A549 (cell line): ENCODE measurements around the gene GMDS. TPM values are rescaled to one million over a fixed set of nuclear protein-coding genes. Genes with fewer than 3 reads are reported as not detected.

Experiments
- ATAC-seq, 2 experiments: fragments of 200-7000 bp in 1 of 2; fragments of >200 bp in 1 of 2; cut with Nextera tagmentation in 1 of 2; cut with Tn5 transposase in 1 of 2; 3 replicates each; pipeline versions ENCODE4 v1.8.0 to v1.9.1; 2018 to 2020; ENCODE audit warnings: mild to moderate bottlenecking in 1 of 2, moderate library complexity in 1 of 2
- CTCF ChIA-PET: fragments of 300-600 bp; sonication (Branson Sonifier 250); formaldehyde crosslinking; extraction: SDS; loops from one replicate; lab custom pipeline; 2021; ENCODE audit warnings: antibody characterized with exemption, inconsistent platforms; lab: Yijun Ruan, JAX
- POLR2A ChIA-PET: fragments of 350-600 bp; formaldehyde crosslinking; extraction: SDS; loops from one replicate; lab custom pipeline; 2021; ENCODE audit warnings: antibody characterized with exemption, inconsistent platforms; lab: Yijun Ruan, JAX
- DNase-seq, 2 experiments: peaks; one replicate each; pipeline versions ENCODE4 v3.0.0 to v3.0.0-alpha.2; 2011 to 2016; ENCODE audit warnings: low read depth in 1 of 2, low spot score in 1 of 2
- FAIRE-seq: peaks from 2 replicates; lab custom pipeline; 2011; peaks lifted over from hg19 to GRCh38; lab: Jason Lieb, UNC
- H3K27ac ChIP-seq, 2 experiments: fragments of >200 bp; sonication (Bioruptor Twin); formaldehyde crosslinking; 3 replicates each; pipeline ENCODE4 v1.5.1; 2016 to 2017
- H3K4me1 ChIP-seq: fragments of >200 bp; sonication (Bioruptor Twin); formaldehyde crosslinking; 3 replicates; pipeline ENCODE4 v1.6.1; 2016
- H3K4me2 ChIP-seq: fragments of >200 bp; sonication (Bioruptor Twin); formaldehyde crosslinking; 3 replicates; pipeline ENCODE4 v1.6.1; 2016
- H3K4me3 ChIP-seq: fragments of >200 bp; sonication (Bioruptor Twin); formaldehyde crosslinking; 3 replicates; pipeline ENCODE4 v1.5.1; 2016
- H3K9me3 ChIP-seq: fragments of >200 bp; sonication (Bioruptor Twin); formaldehyde crosslinking; 3 replicates; pipeline ENCODE4 v1.6.1; 2016
- BHLHE40 ChIP-seq: IDR thresholded peaks from 2 replicates; pipeline ENCODE4 v1.6.1; 2012; ENCODE audit warnings: low read depth, low read length, inconsistent platforms
- CBX2 ChIP-seq: fragments of 200-600 bp; sonication (generic); IDR thresholded peaks from 2 replicates; pipeline ENCODE4 v1.6.1; 2016; ENCODE audit warnings: low read depth, mild to moderate bottlenecking, borderline replicate concordance
- CHD2 ChIP-seq: fragments of 150-350 bp; IDR thresholded peaks from 2 replicates; pipeline ENCODE4 v1.6.1; 2014; ENCODE audit warnings: low read length; ENCODE audit not compliant: partially characterized antibody
- EHMT2 ChIP-seq: fragments of 200-600 bp; sonication (generic); IDR thresholded peaks from 2 replicates; pipeline ENCODE4 v1.6.1; 2016; ENCODE audit warnings: antibody characterized with exemption, low read depth, mild to moderate bottlenecking, moderate library complexity
- EP300 ChIP-seq, 2 experiments: fragments of >200 bp; sonication (Bioruptor Twin); formaldehyde crosslinking; IDR thresholded peaks; 2 replicates in 1 of 2; 3 replicates in 1 of 2; pipeline ENCODE4 v1.6.1; 2016 to 2017
- FOSL2 ChIP-seq, 2 experiments: fragments of 450-650 bp in 1 of 2; fragments of >200 bp in 1 of 2; sonication (Bioruptor Twin) in 1 of 2; formaldehyde crosslinking; IDR thresholded peaks; 2 replicates each; pipeline versions ENCODE4 v1.5.0 to v1.6.1; 2016 to 2020; ENCODE audit warnings: mild to moderate bottlenecking in 1 of 2, moderate library complexity in 1 of 2
- GATA3 ChIP-seq: IDR thresholded peaks from 2 replicates; pipeline ENCODE4 v1.6.1; 2012; ENCODE audit warnings: borderline replicate concordance
- HEYL ChIP-seq: fragments of 250-450 bp; sonication (Bioruptor Pico); IDR thresholded peaks from 2 replicates; pipeline ENCODE4 v1.8.0; 2021; ENCODE audit warnings: mild to moderate bottlenecking, moderate library complexity
- HOXA7 ChIP-seq: fragments of 250-450 bp; sonication (Bioruptor Pico); IDR thresholded peaks from 2 replicates; pipeline ENCODE4 v1.5.0; 2020; ENCODE audit warnings: mild to moderate bottlenecking, moderate library complexity
- HOXB13 ChIP-seq: fragments of 250-450 bp; sonication (Bioruptor Pico); IDR thresholded peaks from 2 replicates; pipeline ENCODE4 v1.5.0; 2020; ENCODE audit warnings: low read depth, mild to moderate bottlenecking, moderate library complexity
- HOXB5 ChIP-seq: fragments of 250-450 bp; sonication (Bioruptor Pico); IDR thresholded peaks from 2 replicates; pipeline ENCODE4 v1.5.0; 2020; ENCODE audit warnings: mild to moderate bottlenecking, moderate library complexity
- JUN ChIP-seq, 2 experiments: fragments of >200 bp; sonication (Bioruptor Twin); formaldehyde crosslinking; IDR thresholded peaks; 2 replicates in 1 of 2; 3 replicates in 1 of 2; pipeline ENCODE4 v1.6.1; 2016 to 2017
- MAZ ChIP-seq: fragments of 150-350 bp; IDR thresholded peaks from 2 replicates; pipeline ENCODE4 v1.6.1; 2014; ENCODE audit warnings: antibody characterized with exemption, low read depth, low read length, borderline replicate concordance
- MYC ChIP-seq: IDR thresholded peaks from 2 replicates; pipeline ENCODE4 v1.6.1; 2012; ENCODE audit warnings: mild to moderate bottlenecking, inconsistent platforms, low read length, improper control_type of control experiment, borderline replicate concordance
- NPAS2 ChIP-seq: fragments of 250-450 bp; sonication (Bioruptor Pico); IDR thresholded peaks from 2 replicates; pipeline ENCODE4 v1.8.0; 2022; ENCODE audit warnings: mild to moderate bottlenecking, moderate library complexity, borderline replicate concordance
- POLR2A ChIP-seq: IDR thresholded peaks from 2 replicates; pipeline ENCODE4 v1.6.1; 2012; ENCODE audit warnings: mild to moderate bottlenecking, low read length
- RAD21 ChIP-seq, 2 experiments: fragments of >200 bp in 1 of 2; sonication (Bioruptor Twin) in 1 of 2; formaldehyde crosslinking in 1 of 2; IDR thresholded peaks in 1 of 2; conservative IDR thresholded peaks in 1 of 2; 2 replicates in 1 of 2; 3 replicates in 1 of 2; pipeline ENCODE4 v1.6.1; 2012 to 2018; ENCODE audit warnings: inconsistent platforms in 1 of 2
- RARB ChIP-seq: fragments of 250-450 bp; sonication (Bioruptor Pico); IDR thresholded peaks from 2 replicates; pipeline ENCODE4 v1.8.0; 2021; ENCODE audit warnings: mild to moderate bottlenecking, moderate library complexity
- RCOR1 ChIP-seq: fragments of 150-350 bp; IDR thresholded peaks from 2 replicates; pipeline ENCODE4 v1.6.1; 2014; ENCODE audit warnings: antibody characterized with exemption, low read length, low read depth
- RNF2 ChIP-seq: fragments of 200-600 bp; sonication (generic); IDR thresholded peaks from 2 replicates; pipeline ENCODE4 v1.6.1; 2016; ENCODE audit warnings: low read depth, mild to moderate bottlenecking, antibody characterized with exemption, moderate library complexity, borderline replicate concordance
- SMC3 ChIP-seq: fragments of >200 bp; sonication (Bioruptor Twin); formaldehyde crosslinking; IDR thresholded peaks from 3 replicates; pipeline ENCODE4 v1.6.1; 2018; ENCODE audit warnings: inconsistent platforms
- SREBF2 ChIP-seq: fragments of 450-650 bp; IDR thresholded peaks from 2 replicates; pipeline ENCODE4 v1.6.1; 2014; ENCODE audit warnings: mild to moderate bottlenecking, moderate library complexity
- ZSCAN20 ChIP-seq: fragments of 250-450 bp; sonication (Bioruptor Pico); IDR thresholded peaks from 2 replicates; pipeline ENCODE4 v1.8.0; 2022; ENCODE audit warnings: mild to moderate bottlenecking, moderate library complexity
- WGBS: methylation state at CpG from one replicate; pipeline ENCODE4 v1.1.6; 2017; ENCODE audit errors: missing lambda C conversion rate; 5-methylcytosine and 5-hydroxymethylcytosine counted together
- polyA plus RNA-seq, 4 experiments: library from polyadenylated mRNA; depleted of rRNA in 3 of 4; stranded (reverse); fragments of >200 nt; fragmentation: RNase III in 1 of 4; extraction: RNeasy Plus Mini Kit Qiagen cat#74134 plus additional on column Dnase treatment in 1 of 4; gene quantifications; 2 replicates in 3 of 4; 3 replicates in 1 of 4; pipeline ENCODE4 v1.2.3, GENCODE V29; 2011 to 2017
- TF ChIP-seq, protein P1 (sequence below): fragments of 450-650 bp; IDR thresholded peaks from 2 replicates; pipeline ENCODE4 v1.6.1; 2014; ENCODE audit warnings: antibody characterized with exemption
- TF ChIP-seq, protein P2 (sequence below): fragments of >200 bp; sonication (Bioruptor Twin); formaldehyde crosslinking; IDR thresholded peaks from 2 replicates; pipeline ENCODE4 v1.6.1; 2016
- TF ChIP-seq, protein P3 (sequence below): fragments of >200 bp; sonication (Bioruptor Twin); formaldehyde crosslinking; IDR thresholded peaks from 3 replicates; pipeline ENCODE4 v1.5.1; 2016
- TF ChIP-seq, protein P4 (sequence below): IDR thresholded peaks from 2 replicates; pipeline ENCODE4 v1.6.1; 2012
- TF ChIP-seq, protein P5 (sequence below): fragments of >200 bp; sonication (Bioruptor Twin); formaldehyde crosslinking; IDR thresholded peaks from 3 replicates; pipeline ENCODE4 v1.6.1; 2016

GMDS gene
- polyA plus RNA-seq, 2 of the 4 experiments (the other 2 are of a cell fraction), result 9.9 to 12.4 TPM

DNA sequence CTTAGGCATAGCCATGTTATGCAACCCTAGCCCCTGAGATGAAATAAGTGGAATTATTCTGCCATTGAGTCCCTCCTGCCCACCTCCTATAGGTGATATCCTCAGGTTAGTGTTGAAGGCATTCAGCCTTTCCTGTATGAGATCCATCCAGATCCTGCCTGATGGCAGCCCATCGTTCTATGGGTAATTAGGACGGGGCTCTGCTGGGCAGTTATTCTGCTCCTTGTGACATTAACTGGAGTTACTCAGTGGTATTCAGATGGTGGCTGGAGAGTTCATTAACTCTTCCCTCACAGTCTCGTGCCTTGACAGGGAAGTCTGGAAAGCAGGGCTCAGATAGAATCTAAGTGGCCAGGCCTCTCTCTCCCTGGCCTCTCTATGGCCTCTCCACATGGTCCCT, 9.3 kb upstream of the GMDS start (continued):
- TF ChIP-seq HOXB5 (CRISPR knock-in tag) (no peak), RARB (CRISPR knock-in tag) (no peak), SREBF2 (no peak), CBX2 (no peak), EP300 (IDR thresholded peaks at IDR 0.05) (no peak)
- TF ChIP-seq, protein P1, sequence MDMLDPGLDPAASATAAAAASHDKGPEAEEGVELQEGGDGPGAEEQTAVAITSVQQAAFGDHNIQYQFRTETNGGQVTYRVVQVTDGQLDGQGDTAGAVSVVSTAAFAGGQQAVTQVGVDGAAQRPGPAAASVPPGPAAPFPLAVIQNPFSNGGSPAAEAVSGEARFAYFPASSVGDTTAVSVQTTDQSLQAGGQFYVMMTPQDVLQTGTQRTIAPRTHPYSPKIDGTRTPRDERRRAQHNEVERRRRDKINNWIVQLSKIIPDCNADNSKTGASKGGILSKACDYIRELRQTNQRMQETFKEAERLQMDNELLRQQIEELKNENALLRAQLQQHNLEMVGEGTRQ, result no peak
- TF ChIP-seq, protein P2, sequence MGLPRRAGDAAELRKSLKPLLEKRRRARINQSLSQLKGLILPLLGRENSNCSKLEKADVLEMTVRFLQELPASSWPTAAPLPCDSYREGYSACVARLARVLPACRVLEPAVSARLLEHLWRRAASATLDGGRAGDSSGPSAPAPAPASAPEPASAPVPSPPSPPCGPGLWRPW, result no peak

DNA sequence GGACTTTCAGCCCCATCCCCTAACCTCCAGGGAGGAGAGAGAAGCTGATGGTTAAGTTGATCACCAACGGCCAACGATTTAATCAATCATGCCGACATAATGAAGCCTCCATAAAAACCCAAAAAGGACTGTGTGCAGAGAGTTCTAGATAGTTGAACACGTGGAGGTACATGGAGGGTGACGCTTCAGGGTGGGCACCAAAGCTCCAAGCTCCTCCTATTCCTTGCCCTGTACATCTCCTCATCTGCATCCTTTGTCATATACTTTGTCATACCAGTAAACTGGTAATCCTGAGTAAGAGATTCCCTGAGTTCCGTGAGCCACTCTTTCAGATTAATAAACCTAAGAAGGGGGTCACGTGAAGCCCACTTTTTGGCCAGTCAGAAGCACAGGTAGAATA, 3.7 kb upstream of the GMDS start:
- no peak for DNase-seq
- 93% methylated on average over 7 of the region's 7 CpGs for WGBS
- Histone ChIP-seq H3K27ac (no peak overlapping the region), H3K4me1 (peaks cover 4% of the 10 kb centered on the region; the same call in 2 of the 3 replicates), H3K4me2 (no peak overlapping the region), H3K9me3 (no peaks in the 10 kb centered on the region), H3K4me3 (no peak overlapping the region)
- no peak for FAIRE-seq
- ATAC-seq, result no peak
- no peak for TF ChIP-seq RAD21 (conservative IDR thresholded peaks at IDR 0.05 in 1 of 2, IDR thresholded peaks at IDR 0.05 in 1 of 2)
- TF ChIP-seq RARB (CRISPR knock-in tag), result no peak
- no peak for TF ChIP-seq BHLHE40
- no peak for TF ChIP-seq EP300 (IDR thresholded peaks at IDR 0.05)
- no peak for TF ChIP-seq RCOR1
- no peak for TF ChIP-seq SMC3
- TF ChIP-seq GATA3, result no peak
- no peak for TF ChIP-seq FOSL2 (IDR thresholded peaks at IDR 0.05)
- TF ChIP-seq FOSL2 (CRISPR knock-in tag; IDR thresholded peaks at IDR 0.05), result no peak
- no peak for TF ChIP-seq MAZ
- TF ChIP-seq RNF2, result no peak
- TF ChIP-seq JUN (IDR thresholded peaks at IDR 0.05), result no peak
- TF ChIP-seq, protein P3, sequence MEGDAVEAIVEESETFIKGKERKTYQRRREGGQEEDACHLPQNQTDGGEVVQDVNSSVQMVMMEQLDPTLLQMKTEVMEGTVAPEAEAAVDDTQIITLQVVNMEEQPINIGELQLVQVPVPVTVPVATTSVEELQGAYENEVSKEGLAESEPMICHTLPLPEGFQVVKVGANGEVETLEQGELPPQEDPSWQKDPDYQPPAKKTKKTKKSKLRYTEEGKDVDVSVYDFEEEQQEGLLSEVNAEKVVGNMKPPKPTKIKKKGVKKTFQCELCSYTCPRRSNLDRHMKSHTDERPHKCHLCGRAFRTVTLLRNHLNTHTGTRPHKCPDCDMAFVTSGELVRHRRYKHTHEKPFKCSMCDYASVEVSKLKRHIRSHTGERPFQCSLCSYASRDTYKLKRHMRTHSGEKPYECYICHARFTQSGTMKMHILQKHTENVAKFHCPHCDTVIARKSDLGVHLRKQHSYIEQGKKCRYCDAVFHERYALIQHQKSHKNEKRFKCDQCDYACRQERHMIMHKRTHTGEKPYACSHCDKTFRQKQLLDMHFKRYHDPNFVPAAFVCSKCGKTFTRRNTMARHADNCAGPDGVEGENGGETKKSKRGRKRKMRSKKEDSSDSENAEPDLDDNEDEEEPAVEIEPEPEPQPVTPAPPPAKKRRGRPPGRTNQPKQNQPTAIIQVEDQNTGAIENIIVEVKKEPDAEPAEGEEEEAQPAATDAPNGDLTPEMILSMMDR, result no peak
- no peak for TF ChIP-seq ZSCAN20
- TF ChIP-seq HOXB5 (CRISPR knock-in tag), result no peak
- no peak for TF ChIP-seq POLR2A
- TF ChIP-seq, protein P4, sequence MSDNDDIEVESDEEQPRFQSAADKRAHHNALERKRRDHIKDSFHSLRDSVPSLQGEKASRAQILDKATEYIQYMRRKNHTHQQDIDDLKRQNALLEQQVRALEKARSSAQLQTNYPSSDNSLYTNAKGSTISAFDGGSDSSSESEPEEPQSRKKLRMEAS, result no peak
- TF ChIP-seq MYC, result no peak
- no peak for TF ChIP-seq HEYL (CRISPR knock-in tag)
- POLR2A ChIA-PET, result no interaction called here
- CTCF ChIA-PET, result no interaction called here

DNA sequence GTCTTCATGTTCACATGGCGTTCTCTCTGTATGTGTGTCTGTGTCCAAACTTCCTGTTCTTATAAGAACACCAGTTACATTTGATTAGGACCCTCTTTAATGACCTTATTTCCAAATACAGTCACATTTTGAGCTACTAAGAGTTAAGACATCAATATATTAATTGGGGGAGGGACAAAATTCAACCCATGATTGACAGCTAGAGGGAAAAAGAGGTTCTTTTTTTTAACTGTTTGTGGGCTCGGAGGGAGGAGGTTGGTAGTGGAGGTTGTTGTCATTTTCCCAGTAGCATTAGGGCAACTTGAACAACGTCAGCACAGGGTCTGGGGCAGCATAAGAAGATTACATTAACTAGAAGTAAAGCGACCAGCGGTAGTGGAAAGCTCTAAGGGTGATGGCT, 2.3 kb upstream of the GMDS start:
- ATAC-seq (no peak), FAIRE-seq (no peak), DNase-seq (no peak)
- H3K9me3 ChIP-seq, result no peaks in the 10 kb centered on the region
- no peak overlapping the region for H3K4me2 ChIP-seq
- ChIA-PET POLR2A (no interaction called here), CTCF (no interaction called here)
- peaks cover 4% of the 10 kb centered on the region; the same call in 2 of the 3 replicates for H3K4me1 ChIP-seq
- no peak overlapping the region for H3K27ac ChIP-seq
- no peak overlapping the region for H3K4me3 ChIP-seq
- 95% methylated on average over 5 of the region's 5 CpGs for WGBS
- TF ChIP-seq FOSL2 (IDR thresholded peaks at IDR 0.05), result no peak
- no peak for TF ChIP-seq FOSL2 (CRISPR knock-in tag; IDR thresholded peaks at IDR 0.05)
- no peak for TF ChIP-seq HOXA7 (CRISPR knock-in tag)
- no peak for TF ChIP-seq HOXB5 (CRISPR knock-in tag)
- TF ChIP-seq HEYL (CRISPR knock-in tag), result no peak
- TF ChIP-seq EHMT2, result no peak
- no peak for TF ChIP-seq HOXB13 (CRISPR knock-in tag)
- no peak for TF ChIP-seq CHD2
- TF ChIP-seq ZSCAN20, result no peak
- TF ChIP-seq, protein P5, sequence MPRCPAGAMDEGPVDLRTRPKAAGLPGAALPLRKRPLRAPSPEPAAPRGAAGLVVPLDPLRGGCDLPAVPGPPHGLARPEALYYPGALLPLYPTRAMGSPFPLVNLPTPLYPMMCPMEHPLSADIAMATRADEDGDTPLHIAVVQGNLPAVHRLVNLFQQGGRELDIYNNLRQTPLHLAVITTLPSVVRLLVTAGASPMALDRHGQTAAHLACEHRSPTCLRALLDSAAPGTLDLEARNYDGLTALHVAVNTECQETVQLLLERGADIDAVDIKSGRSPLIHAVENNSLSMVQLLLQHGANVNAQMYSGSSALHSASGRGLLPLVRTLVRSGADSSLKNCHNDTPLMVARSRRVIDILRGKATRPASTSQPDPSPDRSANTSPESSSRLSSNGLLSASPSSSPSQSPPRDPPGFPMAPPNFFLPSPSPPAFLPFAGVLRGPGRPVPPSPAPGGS, result no peak
- no peak for TF ChIP-seq NPAS2
